Stimulated activated naive B cell treated with anti-CD40 and anti-IgM and Interleukin-4, amounts not matched to agents 10 μg/mL and 1 μg/mL and 100 μg/mL, for 72 hours (primary cell): ENCODE measurements around the gene SEL1L.

Experiments used
- ATAC-seq, 2 donors: fragments of 150-1000 bp; cut with Tn5 transposase; replicated peaks; 2 replicates each; pipeline ENCODE4 v1.10.0; 2021; ENCODE audit warnings: moderate library complexity in 1 of 2
- DNase-seq: peaks from one replicate; pipeline ENCODE4 v3.0.0; 2021
- H3K27ac Mint-ChIP-seq: one replicate; pipeline ENCODE4 v1.8.0; 2022; ENCODE audit warnings: mild to moderate bottlenecking, mixed read lengths
- H3K27me3 Mint-ChIP-seq, 2 donors: one replicate each; pipeline ENCODE4 v1.8.0; 2022; ENCODE audit warnings: mixed read lengths in 2 of 2
- H3K36me3 Mint-ChIP-seq, 2 donors: one replicate each; pipeline ENCODE4 v1.8.0; 2022; ENCODE audit warnings: mixed read lengths in 2 of 2, mild to moderate bottlenecking in 1 of 2
- H3K4me1 Mint-ChIP-seq, 2 donors: one replicate each; pipeline ENCODE4 v1.8.0; 2022; ENCODE audit warnings: mixed read lengths in 2 of 2, mild to moderate bottlenecking in 1 of 2
- H3K4me3 Mint-ChIP-seq, 2 donors: one replicate each; pipeline ENCODE4 v1.8.0; 2022; ENCODE audit warnings: mild to moderate bottlenecking in 2 of 2, mixed read lengths in 2 of 2, moderate library complexity in 1 of 2
- H3K9me3 Mint-ChIP-seq, 2 donors: one replicate each; pipeline ENCODE4 v1.8.0; 2022; ENCODE audit warnings: mixed read lengths in 2 of 2, mild to moderate bottlenecking in 1 of 2

Gene SEL1L

DNA sequence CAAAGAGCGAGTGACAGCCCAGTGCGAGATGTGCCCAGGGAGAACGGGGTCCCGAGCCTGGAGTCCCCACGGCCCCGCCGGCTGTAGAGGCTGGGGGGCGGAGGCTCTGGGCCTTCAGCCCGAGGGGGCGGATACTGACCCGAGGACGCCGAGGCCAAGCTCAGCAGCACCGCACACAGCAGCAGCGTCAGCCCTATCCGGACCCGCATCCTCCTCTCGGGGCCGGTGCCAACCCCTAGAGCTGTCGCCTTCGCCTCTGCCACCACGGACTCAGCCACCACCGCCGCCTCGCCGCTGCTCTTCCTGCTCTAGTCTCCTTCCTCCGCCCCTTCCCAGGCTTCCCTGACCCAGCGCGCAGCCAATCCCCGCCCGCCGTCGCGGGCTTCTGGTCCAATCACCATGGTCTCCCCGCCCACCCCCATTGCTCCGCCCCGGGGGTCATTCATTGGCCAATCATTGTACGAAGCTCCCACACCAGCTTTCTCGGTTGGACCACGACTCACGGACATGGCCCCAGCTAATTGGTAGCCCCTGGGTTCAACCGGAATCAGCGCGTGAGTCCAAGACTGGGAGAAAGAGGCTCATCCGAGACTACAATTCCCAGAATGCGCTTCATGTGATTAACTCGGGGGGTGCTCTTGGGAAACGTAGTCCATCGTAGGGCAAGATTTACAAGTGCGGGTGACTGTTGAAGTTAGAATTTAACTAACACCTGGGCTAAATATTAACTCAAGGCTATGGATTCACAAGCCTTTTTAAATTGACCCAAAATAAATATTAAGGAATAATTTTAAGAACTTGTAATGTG is at the start of gene SEL1L:
TSS of gene SEL1L (minus strand) at position 318 of the 808 bp plus-strand sequence. CDS start at position 209, 109 bp downstream.
- H3K9me3 Mint-ChIP-seq: peaks cover 0 to 3% of the 10 kb centered on the region in 2 donors
- peaks cover 0 to under 1% of the 10 kb centered on the region in 2 donors for H3K27me3 Mint-ChIP-seq
- peaks cover 20 to 50% of the 10 kb centered on the region in 2 donors for H3K4me1 Mint-ChIP-seq
- peak; percentile 99 for DNase-seq
- peak within 1 kb of the TSS; percentile 91 to 94 for H3K4me3 Mint-ChIP-seq
- ATAC-seq: peak; percentile 91 to 94
- H3K36me3 Mint-ChIP-seq: peaks cover 0 to 5% of the 10 kb centered on the region in 2 donors
- peak within 1 kb of the TSS; percentile 90 for H3K27ac Mint-ChIP-seq

DNA sequence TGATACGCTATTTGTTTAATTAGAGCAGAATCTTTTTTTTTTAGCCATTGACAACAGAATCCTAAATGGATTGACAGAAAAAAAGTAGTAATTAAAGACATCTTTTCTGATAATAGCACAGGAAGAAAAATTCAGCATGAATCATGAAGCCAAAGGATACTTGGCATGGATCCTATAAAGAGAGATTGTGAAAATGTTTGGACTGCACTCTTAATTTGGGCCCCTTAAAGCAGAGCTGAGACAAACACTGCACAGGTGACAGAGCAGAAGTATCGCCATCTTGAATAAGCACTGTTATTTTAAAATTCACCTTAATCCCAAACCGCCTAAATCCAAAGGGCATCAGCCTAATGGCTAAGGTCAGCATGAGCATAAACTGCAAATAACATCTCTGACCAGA is 48.8 kb upstream of the SEL1L start:
- no peak overlapping the region for H3K27ac Mint-ChIP-seq
- DNase-seq (no peak), ATAC-seq (no peak)
- no peak overlapping the region for H3K4me3 Mint-ChIP-seq
- H3K4me1 Mint-ChIP-seq: no peaks in the 10 kb centered on the region
- H3K27me3 Mint-ChIP-seq: peaks cover 0 to 24% of the 10 kb centered on the region in 2 donors
- H3K9me3 Mint-ChIP-seq: peaks cover 8 to 11% of the 10 kb centered on the region in 2 donors
- no peaks in the 10 kb centered on the region for H3K36me3 Mint-ChIP-seq

GRCh38 chr14:81579115-81579514 is 45.5 kb upstream of the SEL1L start:
- peaks cover 7 to 19% of the 10 kb centered on the region in 2 donors for H3K27me3 Mint-ChIP-seq
- H3K9me3 Mint-ChIP-seq: peaks cover 8 to 11% of the 10 kb centered on the region in 2 donors
- no peak overlapping the region for H3K27ac Mint-ChIP-seq
- no peaks in the 10 kb centered on the region for H3K36me3 Mint-ChIP-seq
- no peak overlapping the region for H3K4me3 Mint-ChIP-seq
- DNase-seq (no peak), ATAC-seq (no peak)
- no peaks in the 10 kb centered on the region for H3K4me1 Mint-ChIP-seq

- ATAC-seq (no peak), DNase-seq (no peak)
- H3K4me3 Mint-ChIP-seq: no peak overlapping the region
- peaks cover 14 to 16% of the 10 kb centered on the region in 2 donors for H3K27me3 Mint-ChIP-seq
- H3K27ac Mint-ChIP-seq: no peak overlapping the region
- no peaks in the 10 kb centered on the region for H3K36me3 Mint-ChIP-seq
- H3K4me1 Mint-ChIP-seq: no peaks in the 10 kb centered on the region
- no peaks in the 10 kb centered on the region for H3K9me3 Mint-ChIP-seq
Measured at GRCh38 chr14:81571437-81571836, 37.8 kb upstream of the SEL1L start.

- Mint-ChIP-seq H3K36me3 (no peaks in the 10 kb centered on the region), H3K9me3 (no peaks in the 10 kb centered on the region), H3K27ac (no peak overlapping the region), H3K27me3 (peaks cover 15 to 16% of the 10 kb centered on the region in 2 donors), H3K4me3 (no peak overlapping the region), H3K4me1 (no peaks in the 10 kb centered on the region)
- no peak for DNase-seq
- no peak for ATAC-seq
Measured at GRCh38 chr14:81567302-81567701, 33.6 kb upstream of the SEL1L start.

DNA sequence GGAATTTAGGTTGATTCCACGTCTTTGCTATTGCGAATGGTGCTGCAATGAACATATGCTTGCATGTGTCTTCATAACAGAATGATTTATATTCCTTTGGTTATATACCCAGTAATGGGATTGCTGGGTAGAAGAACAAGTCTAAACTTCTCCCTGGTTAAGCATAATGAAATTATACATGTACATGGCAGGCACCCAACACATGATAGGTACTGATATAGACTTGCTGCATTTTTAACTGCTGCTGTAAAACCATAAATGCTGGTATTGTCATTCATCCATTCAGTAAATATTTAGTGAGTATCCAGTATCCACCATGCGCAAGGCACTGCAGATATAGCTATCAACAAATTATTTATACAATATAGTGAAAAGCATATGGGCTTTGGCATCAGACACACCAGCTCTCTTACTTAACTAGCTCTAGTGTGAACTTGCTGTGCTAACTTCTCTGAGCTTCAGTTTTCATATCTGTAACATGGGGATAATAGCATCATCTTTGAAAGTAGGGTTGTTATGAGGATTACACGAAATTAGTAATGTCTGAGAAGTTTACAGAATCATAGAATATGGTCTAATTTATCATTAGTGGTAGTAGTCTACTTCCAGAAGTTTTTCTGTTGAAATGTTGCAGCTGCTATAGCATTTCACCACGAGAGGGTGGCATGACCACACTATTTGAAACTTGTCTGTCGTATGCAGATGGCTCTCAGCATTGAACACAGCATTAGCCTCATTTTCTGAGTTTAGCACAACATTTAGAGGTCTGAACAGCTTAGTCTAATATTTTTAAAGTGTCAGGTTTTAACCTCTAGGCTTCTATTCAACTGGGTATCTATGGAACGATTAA is 32.0 kb upstream of the SEL1L start:
- DNase-seq: no peak
- H3K27ac Mint-ChIP-seq: no peak overlapping the region
- H3K27me3 Mint-ChIP-seq: peaks cover 16 to 21% of the 10 kb centered on the region in 2 donors
- H3K36me3 Mint-ChIP-seq: no peaks in the 10 kb centered on the region
- no peaks in the 10 kb centered on the region for H3K9me3 Mint-ChIP-seq
- peak in 1 of 2 donors; percentile 62 for ATAC-seq
- no peak overlapping the region for H3K4me3 Mint-ChIP-seq
- H3K4me1 Mint-ChIP-seq: no peaks in the 10 kb centered on the region

DNA sequence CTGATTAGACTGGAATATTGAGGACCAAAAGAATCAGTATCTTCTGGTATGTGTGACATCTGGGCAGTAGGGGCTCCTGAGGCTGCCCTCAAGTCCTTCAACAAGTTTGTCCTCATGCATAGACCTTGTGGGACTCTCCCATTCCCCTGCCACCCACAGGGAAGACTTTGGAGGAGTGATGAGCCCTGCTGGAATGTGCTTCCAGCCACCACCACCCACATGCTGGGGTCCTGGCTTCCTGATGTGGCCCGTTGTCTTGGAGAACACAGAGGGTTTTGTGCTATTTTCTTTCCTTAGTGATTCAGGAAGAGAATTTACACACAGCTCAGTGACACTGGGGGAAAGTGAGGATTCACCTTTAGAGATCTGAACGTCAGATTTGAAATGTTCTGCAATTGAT is 29.2 kb upstream of the SEL1L start:
- H3K9me3 Mint-ChIP-seq: peaks cover 0 to 2% of the 10 kb centered on the region in 2 donors
- no peaks in the 10 kb centered on the region for H3K4me1 Mint-ChIP-seq
- no peaks in the 10 kb centered on the region for H3K36me3 Mint-ChIP-seq
- no peak for DNase-seq
- H3K4me3 Mint-ChIP-seq: no peak overlapping the region
- H3K27me3 Mint-ChIP-seq: peaks cover 8 to 16% of the 10 kb centered on the region in 2 donors
- ATAC-seq: no peak
- no peak overlapping the region for H3K27ac Mint-ChIP-seq

GRCh38 chr14:81561084-81561775 is 27.6 kb upstream of the SEL1L start:
- H3K36me3 Mint-ChIP-seq: no peaks in the 10 kb centered on the region
- H3K4me3 Mint-ChIP-seq: no peak overlapping the region
- DNase-seq (no peak), ATAC-seq (no peak)
- no peak overlapping the region for H3K27ac Mint-ChIP-seq
- peaks cover 0 to 11% of the 10 kb centered on the region in 2 donors for H3K27me3 Mint-ChIP-seq
- peaks cover 0 to 2% of the 10 kb centered on the region in 2 donors for H3K9me3 Mint-ChIP-seq
- no peaks in the 10 kb centered on the region for H3K4me1 Mint-ChIP-seq

DNA sequence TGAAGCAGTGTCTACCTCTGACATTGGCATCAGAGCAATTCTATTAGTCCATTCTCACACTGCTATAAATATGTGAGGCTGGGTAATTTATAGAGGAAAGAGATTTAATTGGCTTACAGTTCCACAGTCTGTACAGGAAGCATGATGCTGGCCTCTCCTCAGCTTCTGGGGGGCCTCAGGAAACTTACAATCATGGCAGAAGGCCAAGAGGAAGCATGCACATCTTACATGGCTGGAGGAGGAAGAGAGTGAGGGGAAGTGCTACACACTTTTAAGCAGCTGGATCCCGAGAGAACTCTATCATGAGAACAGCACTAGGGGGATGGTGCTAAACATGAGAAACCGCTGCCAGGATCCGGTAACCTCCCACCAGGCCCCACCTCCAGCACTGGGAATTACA is 25.7 kb upstream of the SEL1L start:
- Mint-ChIP-seq H3K36me3 (no peaks in the 10 kb centered on the region), H3K27ac (no peak overlapping the region), H3K4me1 (no peaks in the 10 kb centered on the region), H3K4me3 (no peak overlapping the region), H3K27me3 (peaks cover 0 to 11% of the 10 kb centered on the region in 2 donors), H3K9me3 (peaks cover 0 to 2% of the 10 kb centered on the region in 2 donors)
- DNase-seq (no peak), ATAC-seq (no peak)

DNA sequence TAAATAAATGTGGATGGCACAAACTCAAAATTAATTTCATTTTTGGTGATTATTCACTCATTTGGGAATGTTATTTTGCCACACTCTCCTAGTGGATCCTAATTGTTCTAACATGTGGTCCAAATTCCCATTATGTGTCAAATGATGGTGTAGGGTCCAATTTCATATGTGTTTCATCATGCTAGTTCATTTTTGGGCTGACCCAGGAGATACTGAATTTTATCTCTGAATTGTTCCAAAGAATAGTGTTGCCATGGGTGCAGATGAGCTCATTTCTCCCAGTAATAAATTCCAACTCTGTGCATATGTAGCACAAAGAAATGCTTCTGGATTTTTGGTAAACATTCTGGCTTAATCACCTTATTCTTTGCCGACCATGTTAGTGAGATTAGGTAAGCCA is 23.5 kb upstream of the SEL1L start:
- DNase-seq: no peak
- H3K36me3 Mint-ChIP-seq: no peaks in the 10 kb centered on the region
- H3K4me1 Mint-ChIP-seq: no peaks in the 10 kb centered on the region
- peaks cover 0 to 2% of the 10 kb centered on the region in 2 donors for H3K9me3 Mint-ChIP-seq
- H3K27ac Mint-ChIP-seq: no peak overlapping the region
- no peak overlapping the region for H3K4me3 Mint-ChIP-seq
- ATAC-seq: no peak
- peaks cover 0 to 6% of the 10 kb centered on the region in 2 donors for H3K27me3 Mint-ChIP-seq

- ATAC-seq: no peak
- no peak for DNase-seq
- no peak overlapping the region for H3K4me3 Mint-ChIP-seq
- H3K27me3 Mint-ChIP-seq: no peaks in the 10 kb centered on the region
- peaks cover 0 to 3% of the 10 kb centered on the region in 2 donors for H3K9me3 Mint-ChIP-seq
- no peaks in the 10 kb centered on the region for H3K36me3 Mint-ChIP-seq
- H3K27ac Mint-ChIP-seq: no peak overlapping the region
- no peaks in the 10 kb centered on the region for H3K4me1 Mint-ChIP-seq
Measured at GRCh38 chr14:81555684-81556083, 22.0 kb upstream of the SEL1L start.

GRCh38 chr14:81555051-81555450 is 21.4 kb upstream of the SEL1L start:
- no peak overlapping the region for H3K27ac Mint-ChIP-seq
- ATAC-seq (no peak), DNase-seq (no peak)
- no peaks in the 10 kb centered on the region for H3K36me3 Mint-ChIP-seq
- H3K9me3 Mint-ChIP-seq: peaks cover 0 to 3% of the 10 kb centered on the region in 2 donors
- peaks cover 0 to 3% of the 10 kb centered on the region in 2 donors for H3K4me1 Mint-ChIP-seq
- no peaks in the 10 kb centered on the region for H3K27me3 Mint-ChIP-seq
- no peak overlapping the region for H3K4me3 Mint-ChIP-seq

DNA sequence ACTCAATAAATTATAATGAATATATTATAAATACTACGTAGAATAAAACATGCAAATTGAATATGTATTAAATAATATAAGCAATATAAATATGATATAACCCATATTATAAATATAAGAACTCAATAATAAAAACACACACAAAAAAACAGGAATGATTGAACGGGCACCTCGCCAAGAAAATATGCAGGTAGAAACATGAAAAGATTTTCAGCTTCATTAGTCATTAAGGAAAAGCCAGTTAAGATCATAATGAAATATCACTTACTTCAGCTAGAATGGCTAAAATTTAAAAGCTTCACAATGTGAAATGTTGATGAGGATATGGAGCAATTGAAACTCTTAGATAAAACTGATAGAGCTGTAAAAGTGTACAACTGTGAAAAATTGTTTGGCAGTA is 17.8 kb upstream of the SEL1L start:
- Mint-ChIP-seq H3K4me1 (peaks cover 0 to 4% of the 10 kb centered on the region in 2 donors), H3K4me3 (no peak overlapping the region), H3K27me3 (peaks cover 0 to 5% of the 10 kb centered on the region in 2 donors), H3K9me3 (peaks cover 0 to 1% of the 10 kb centered on the region in 2 donors), H3K27ac (no peak overlapping the region), H3K36me3 (no peaks in the 10 kb centered on the region)
- no peak for ATAC-seq
- DNase-seq: no peak

- peak in 1 of 2 donors; percentile 67 for ATAC-seq
- Mint-ChIP-seq H3K27ac (no peak overlapping the region), H3K4me3 (no peak overlapping the region), H3K4me1 (peaks cover 0 to 4% of the 10 kb centered on the region in 2 donors), H3K36me3 (no peaks in the 10 kb centered on the region), H3K27me3 (peaks cover 2 to 5% of the 10 kb centered on the region in 2 donors), H3K9me3 (peaks cover 0 to 1% of the 10 kb centered on the region in 2 donors)
- DNase-seq: no peak
Measured at GRCh38 chr14:81550001-81550637, 16.5 kb upstream of the SEL1L start.
